T-helper 2 cell treated with Interferon-gamma antibody and Interleukin-4, amounts not matched to agents 100 ng/mL and 5 ng/mL, for 36 hours (primary cell): ENCODE data around the gene SPI1. TPM values are rescaled to one million over a fixed set of nuclear protein-coding genes. Genes with fewer than 3 reads are reported as not detected.
"Not testable (repeated sequence)": the region's sequence is repeated elsewhere in the genome, so short reads cannot be mapped to it uniquely, and the experiment has no call there.

Experiments
- intact Hi-C: fragments of 100-400 bp; cut with micrococcal nuclease; formaldehyde crosslinking; loops from one replicate; pipeline ENCODE4 v1.15.1; 2023
- total RNA-seq: library from RNA; stranded (reverse); gene quantifications from 2 replicates; pipeline ENCODE4 v1.2.3, GENCODE V29; 2022

SPI1 gene
- total RNA-seq, 1 donor from 2014 or later = not detected

- intact Hi-C loops = no loop called here
Observed at GRCh38 chr11:47328449-47329390, 49.6 kb downstream of the SPI1 start.

DNA sequence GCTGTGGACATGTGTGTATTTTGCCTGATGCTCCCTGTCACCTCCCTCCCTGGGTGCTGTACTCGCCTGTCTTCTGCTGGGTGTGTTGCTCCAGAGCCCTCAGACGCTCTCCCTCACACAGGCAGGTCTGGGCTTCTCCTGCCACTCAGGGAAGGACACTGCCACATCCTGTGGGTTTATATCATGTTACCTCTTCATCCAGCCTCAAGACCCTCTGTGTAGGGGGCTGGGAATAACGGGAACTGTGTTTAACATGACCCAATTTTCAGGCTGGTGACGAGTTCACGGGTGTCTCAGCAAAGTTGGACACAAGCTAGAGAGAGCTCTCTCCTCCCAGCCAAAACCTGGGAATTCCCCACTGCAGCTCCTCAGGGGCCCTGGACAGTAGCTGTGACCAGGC lies 50.4 kb downstream of the SPI1 start:
- intact Hi-C loops = no loop called here

- intact Hi-C loops = no loop called here
Observed at GRCh38 chr11:47327025-47327424, 51.3 kb downstream of the SPI1 start.

- intact Hi-C loops = no loop called here
Observed at GRCh38 chr11:47326198-47326597, 52.1 kb downstream of the SPI1 start.

- intact Hi-C loops = no loop called here
Observed at GRCh38 chr11:47325271-47326041, 52.9 kb downstream of the SPI1 start.

GRCh38 chr11:47324520-47324919 lies 53.8 kb downstream of the SPI1 start:
- intact Hi-C loops = no loop called here

DNA sequence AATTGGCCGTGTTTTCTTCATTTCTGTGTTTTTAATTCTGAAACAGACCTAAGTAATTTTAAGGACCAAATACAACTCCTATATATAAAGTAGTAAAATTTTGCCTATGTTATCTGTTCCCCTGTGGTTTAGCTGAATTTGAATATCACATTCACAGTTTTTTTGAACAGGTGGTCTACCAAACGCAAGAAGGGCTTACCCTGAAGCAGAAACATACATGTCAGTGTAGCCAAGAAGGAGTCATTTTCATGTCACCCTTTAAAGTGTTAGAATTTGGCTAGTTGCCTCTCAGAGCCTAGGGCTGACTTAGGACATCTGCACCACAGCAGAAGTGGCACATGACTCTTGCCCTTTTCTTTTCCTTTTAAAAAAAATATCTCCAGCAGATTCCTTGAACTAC lies 60.2 kb downstream of the SPI1 start:
- intact Hi-C loops = no loop called here

GRCh38 chr11:47317064-47317828 lies 61.1 kb downstream of the SPI1 start:
- intact Hi-C loops = no loop called here

DNA sequence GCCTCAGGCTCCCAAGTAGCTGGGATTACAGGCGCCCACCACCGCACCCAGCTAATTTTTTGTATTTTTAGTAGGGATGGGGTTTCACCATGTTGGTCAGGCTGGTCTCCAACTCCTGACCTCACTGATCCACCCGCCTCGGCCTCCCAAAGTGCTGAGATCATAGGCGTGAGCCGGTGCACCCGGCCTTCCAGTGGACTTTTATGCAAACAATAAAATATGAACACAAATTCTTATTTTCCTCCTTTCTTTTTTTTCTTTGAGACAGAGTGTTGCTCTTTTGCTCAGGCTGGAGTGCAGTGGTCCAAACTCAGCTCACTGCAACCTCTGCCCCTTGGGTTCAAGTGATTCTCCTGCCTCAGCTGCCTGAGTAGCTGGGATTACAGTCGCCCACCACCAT lies 61.8 kb downstream of the SPI1 start:
- intact Hi-C loops = not testable (repeated sequence)

- intact Hi-C loops = no loop called here
Observed at GRCh38 chr11:47314992-47315391, 63.4 kb downstream of the SPI1 start.

DNA sequence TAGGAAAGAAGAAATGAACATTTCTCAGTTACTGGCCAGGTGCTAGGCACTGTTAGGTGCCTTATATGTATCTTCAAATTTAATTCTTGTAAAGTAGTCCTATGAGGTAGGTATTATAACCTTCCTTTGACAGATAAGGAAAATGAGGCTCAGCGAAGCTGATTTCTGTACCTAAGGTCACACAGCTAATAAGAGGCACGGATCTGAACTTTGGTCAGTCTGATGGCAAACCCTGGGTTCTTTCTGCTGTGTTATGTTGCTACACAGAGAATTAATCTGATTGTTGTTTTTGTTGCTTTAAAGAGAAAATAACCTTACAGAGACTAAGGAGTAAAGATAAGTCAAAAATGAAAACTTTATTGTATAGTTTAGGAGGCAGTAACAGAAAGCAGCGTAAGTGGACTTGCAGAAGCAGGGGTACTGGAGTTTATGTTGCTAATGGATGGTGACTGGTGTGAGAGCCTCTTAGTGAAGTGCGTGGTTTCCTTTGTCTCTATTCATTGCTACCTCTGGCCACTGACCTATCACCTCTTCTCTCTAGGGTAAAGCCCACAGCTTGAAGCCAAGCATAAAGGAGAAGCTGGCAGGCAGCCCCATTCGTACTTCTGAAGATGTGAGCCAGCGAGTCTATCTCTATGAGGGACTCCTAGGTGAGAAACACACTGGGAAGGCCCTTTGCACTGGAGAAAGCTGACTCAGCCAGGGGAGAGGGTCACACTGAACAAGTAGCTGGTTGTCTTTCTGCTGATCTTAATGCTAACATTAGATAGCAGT lies 70.1 kb downstream of the SPI1 start:
- intact Hi-C loops = no loop called here

GRCh38 chr11:47306484-47306844 lies 71.9 kb downstream of the SPI1 start:
- intact Hi-C loops = no loop called here

GRCh38 chr11:47305734-47306483 lies 72.4 kb downstream of the SPI1 start:
- intact Hi-C loops = no loop called here

Other genes with a start within 250 kb of the SPI1 start
- 97.0 and 97.9 TPM in 2 replicates for gene ARFGAP2, start 201.7 kb downstream of the SPI1 start, total RNA-seq
- gene PACSIN3, start 192.1 kb downstream of the SPI1 start, total RNA-seq = 5.7 and 5.9 TPM in 2 replicates
- gene DDB2, start 163.6 kb downstream of the SPI1 start, total RNA-seq = 135 and 139 TPM in 2 replicates
- 29.0 and 33.5 TPM in 2 replicates for gene ACP2, start 129.7 kb downstream of the SPI1 start, total RNA-seq
- gene NR1H3, start 120.6 kb downstream of the SPI1 start, total RNA-seq = 7.5 and 9.0 TPM in 2 replicates
- gene MADD, start 108.4 kb downstream of the SPI1 start, total RNA-seq = 99.7 and 100 TPM in 2 replicates
- not detected in 2 replicates for gene MYBPC3, start 25.8 kb downstream of the SPI1 start, total RNA-seq
- gene SLC39A13, start 30.0 kb upstream of the SPI1 start, total RNA-seq = 20.2 and 20.6 TPM in 2 replicates
- 176 and 181 TPM in 2 replicates for gene PSMC3, start 47.9 kb upstream of the SPI1 start, total RNA-seq
- 0.93 and 1.1 TPM in 2 replicates for gene RAPSN, start 70.6 kb upstream of the SPI1 start, total RNA-seq
- gene CELF1, start 174.6 kb upstream of the SPI1 start, total RNA-seq = 115 and 123 TPM in 2 replicates
- 34.2 and 38.4 TPM in 2 replicates for gene PTPMT1, start 187.1 kb upstream of the SPI1 start, total RNA-seq
- 17.2 and 17.8 TPM in 2 replicates for gene KBTBD4, start 200.4 kb upstream of the SPI1 start, total RNA-seq
- gene NDUFS3, start 200.5 kb upstream of the SPI1 start, total RNA-seq = 111 and 127 TPM in 2 replicates
- gene FAM180B, start 208.1 kb upstream of the SPI1 start, total RNA-seq = 0.18 and 0.20 TPM in 2 replicates
- 0.30 and 0.52 TPM in 2 replicates for gene C1QTNF4, start 215.9 kb upstream of the SPI1 start, total RNA-seq